GM18526 (cell line): ENCODE data around the gene MAPK1.

ENCODE experiments used
- POLR2A ChIP-seq: IDR thresholded peaks from 3 replicates; pipeline ENCODE4 v1.6.1; 2011; ENCODE audit not compliant: insufficient read length; ENCODE audit errors: extremely low read depth

Gene MAPK1

DNA sequence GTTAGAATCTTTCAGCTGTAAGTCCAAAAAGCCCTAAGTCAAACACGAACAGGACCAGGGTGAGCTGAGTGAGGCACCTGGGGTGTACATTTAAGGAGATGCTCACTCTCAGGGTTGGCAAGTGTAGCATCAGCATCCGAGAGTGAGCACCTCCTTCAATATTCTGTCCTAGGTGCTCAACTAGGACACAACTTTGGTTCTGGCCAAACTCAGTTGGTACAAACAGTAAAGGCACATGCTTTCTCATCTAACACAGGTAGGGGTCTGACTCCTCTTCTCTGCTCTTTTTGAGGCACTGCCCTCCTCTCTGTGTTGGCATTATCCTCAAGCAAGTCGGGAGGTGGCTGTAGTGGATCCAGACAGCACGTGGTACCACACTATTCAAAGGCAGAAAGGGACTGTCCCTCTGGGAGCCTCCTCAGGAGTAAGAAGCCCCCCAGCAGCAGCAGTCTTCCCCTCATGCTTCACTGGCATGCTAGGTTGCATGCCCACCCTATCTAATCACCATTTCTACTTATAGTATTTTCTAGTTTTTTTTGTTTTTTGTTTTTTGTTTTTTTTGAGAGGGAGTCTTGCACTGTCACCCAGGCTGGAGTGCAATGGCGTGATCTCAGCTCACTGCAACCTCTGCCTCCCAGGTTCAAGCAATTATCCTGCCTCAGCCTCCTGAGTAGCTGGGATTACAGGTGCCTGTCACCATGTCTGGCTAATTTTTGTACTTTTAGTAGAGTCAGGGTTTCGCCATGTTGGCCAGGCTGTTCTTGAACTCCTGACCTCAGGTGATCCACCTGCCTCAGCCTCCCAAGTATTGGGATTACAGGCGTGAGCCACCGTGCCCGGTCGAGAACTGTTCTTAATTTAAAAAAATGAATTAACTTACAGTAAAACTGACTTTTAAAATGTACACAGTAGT lies 14.7 kb upstream of the MAPK1 start:
- TF ChIP-seq POLR2A: no peak

DNA sequence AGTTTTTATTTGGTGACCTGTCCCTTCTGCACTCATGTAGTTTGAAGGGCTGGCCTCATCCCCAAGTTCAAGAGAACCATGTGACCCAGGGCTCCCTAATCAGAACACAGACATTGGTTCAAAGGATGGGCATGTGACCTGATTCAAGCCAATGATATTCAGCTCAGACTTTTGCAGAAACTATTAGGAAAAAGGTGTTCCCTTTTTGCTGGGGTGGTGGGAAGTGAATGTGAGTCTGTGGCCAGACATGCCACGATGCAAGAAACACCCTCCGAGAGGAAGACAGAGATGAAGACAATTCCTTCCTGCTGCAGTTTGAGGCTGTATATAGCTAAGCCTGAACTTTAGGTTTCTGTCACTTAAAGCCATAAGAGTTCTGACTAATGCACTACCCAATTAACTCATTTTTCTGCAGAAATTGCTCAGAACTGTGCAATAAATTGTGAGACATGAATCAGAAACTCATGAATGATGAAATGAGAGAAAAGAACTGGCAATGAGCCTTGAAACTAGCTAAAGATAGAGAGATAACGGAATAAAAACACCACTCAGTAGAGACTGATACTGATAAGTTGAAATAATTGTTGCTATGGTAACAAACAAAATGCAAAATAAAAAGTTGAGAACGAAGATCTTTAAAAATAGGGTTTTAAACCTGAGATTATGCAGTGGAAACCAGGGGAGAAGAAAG lies 9.2 kb upstream of the MAPK1 start:
- no peak for TF ChIP-seq POLR2A

DNA sequence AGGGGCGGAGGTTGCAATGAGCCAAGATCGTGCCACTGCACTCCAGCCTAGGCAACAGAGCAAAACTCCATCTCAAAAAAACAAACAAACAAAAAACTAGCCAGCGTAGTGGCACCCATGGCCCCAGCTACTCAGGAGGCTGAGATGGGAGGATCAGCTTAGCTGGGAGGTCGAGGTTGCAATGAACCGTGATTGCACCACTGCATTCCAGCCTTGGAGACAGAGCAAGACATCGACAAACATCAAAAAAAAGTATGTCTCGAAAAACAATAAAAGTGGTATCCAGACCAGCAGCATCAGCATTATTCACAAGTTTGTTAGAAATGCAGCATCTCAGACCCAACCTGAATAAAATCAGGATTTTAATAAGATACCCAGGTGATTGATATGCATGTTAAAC lies 6.2 kb upstream of the MAPK1 start:
- TF ChIP-seq POLR2A: no peak

GRCh38 chr22:21868651-21869050 lies 1.2 kb upstream of the MAPK1 start:
- TF ChIP-seq POLR2A: no peak

GRCh38 chr22:21866833-21867527 lies 465 bp downstream of the MAPK1 start:
- TF ChIP-seq POLR2A: no peak

DNA sequence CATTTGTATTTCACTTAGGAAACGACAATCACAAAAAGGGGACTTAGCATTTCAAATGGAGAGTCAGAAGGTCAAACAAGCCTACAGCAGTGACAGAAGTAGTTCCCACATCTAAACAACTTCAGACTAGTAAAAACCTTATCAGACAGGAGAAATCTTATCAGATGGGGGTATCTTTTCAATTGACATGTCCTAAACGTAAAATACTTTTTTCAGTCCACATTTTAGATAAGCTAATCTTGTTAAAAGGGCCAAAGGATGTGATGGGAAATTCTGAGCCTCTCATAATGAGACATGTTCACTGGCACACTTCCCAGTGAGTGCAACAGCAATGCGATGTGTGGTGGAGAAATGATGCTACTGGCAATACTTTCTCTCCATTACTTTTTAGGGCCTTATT lies 2.4 kb downstream of the MAPK1 start:
- TF ChIP-seq POLR2A: no peak

- no peak for TF ChIP-seq POLR2A
These were observed 4.8 kb downstream of the MAPK1 start for GRCh38 chr22:21862386-21863245.

- TF ChIP-seq POLR2A: no peak
These were observed 5.6 kb downstream of the MAPK1 start for GRCh38 chr22:21861851-21862250.

DNA sequence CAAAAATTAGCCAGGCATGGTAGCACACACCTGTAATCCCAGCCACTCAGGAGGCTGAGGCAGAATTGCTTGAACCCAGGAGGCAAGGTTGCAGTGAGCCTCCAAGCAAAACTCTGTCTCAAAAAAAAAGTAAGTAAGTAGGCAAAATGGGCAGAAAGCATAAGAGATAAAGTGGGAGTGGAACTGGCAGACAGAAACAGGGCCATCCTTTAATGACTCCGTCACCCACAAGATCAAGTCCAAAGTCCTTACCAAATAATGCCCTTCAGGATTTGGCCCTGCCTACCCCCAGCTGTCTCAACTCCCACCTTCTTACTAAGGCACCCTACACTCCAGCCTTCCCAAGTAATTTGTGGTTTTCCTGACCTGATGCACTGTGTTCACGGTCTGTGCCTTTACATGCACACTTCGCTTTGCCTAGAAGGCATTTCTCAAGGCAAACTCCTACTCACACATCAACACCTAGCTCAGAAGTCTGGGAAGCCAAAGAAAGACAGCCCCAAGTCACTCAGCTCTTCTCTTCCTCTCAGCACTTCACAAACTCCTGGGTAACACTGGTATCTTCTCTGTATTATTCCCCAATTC lies 6.1 kb downstream of the MAPK1 start:
- no peak for TF ChIP-seq POLR2A

GRCh38 chr22:21860491-21861039 lies 6.9 kb downstream of the MAPK1 start:
- TF ChIP-seq POLR2A: no peak

DNA sequence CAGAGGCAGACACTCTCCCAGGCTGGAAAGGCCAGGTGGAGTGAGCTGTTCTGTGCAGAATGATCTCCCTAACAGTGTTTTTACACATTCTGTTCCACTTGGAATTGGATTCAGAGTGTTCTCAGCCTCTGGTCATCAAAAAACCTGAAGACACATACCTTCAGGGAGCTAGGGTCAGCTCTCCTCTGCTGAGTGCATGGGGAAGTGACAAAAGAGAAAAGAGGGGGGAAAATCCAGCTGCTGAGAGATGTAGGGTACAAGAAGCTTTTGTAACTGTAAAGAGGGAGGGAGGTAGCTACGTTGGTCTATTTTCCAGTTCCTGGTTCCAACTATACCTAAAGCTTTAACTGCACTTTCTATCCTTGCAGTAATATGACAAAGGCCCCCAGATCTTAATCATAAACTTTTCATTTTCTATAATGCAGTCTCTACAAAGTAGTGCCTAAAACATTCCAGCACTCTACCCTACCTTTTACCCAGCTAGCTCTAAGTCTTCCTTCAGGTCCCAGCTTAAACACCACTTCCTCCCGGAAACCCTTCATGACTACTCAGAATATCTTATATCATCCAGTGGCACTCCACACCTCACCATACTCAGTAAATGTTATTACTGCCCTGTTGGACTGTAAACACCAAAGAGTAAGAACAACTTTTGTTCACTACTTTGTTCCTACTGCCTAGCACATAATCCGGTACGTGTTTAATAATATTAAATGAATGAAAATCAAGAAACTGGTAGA lies 9.2 kb downstream of the MAPK1 start:
- TF ChIP-seq POLR2A: no peak

- TF ChIP-seq POLR2A: no peak
These were observed 9.9 kb downstream of the MAPK1 start for GRCh38 chr22:21857481-21857914.

GRCh38 chr22:21856868-21857267 lies 10.6 kb downstream of the MAPK1 start:
- no peak for TF ChIP-seq POLR2A
